ENCODE data around the gene LCE2C.
A peak's percentile ranks its signal among the peaks of the same experiment; 100 is the strongest.
"Not testable (repeated sequence)": the region's sequence is repeated elsewhere in the genome, so short reads cannot be mapped to it uniquely, and the experiment has no call there.

Gene LCE2C

GRCh38 chr1:152674983-152675382, at the start of gene LCE2C:
Gene LCE2C (plus strand): TSS chr1:152675279. CDS start chr1:152676016, 737 bp downstream.
- not testable (repeated sequence) for DNase-seq

- DNase-seq = no peak
These were observed 48.3 kb upstream of the LCE2C start for GRCh38 chr1:152626744-152627143.

GRCh38 chr1:152630596-152630995, 44.5 kb upstream of the LCE2C start:
- DNase-seq = no peak

- DNase-seq = no peak
These were observed 34.7 kb upstream of the LCE2C start for GRCh38 chr1:152640351-152640750.

- no peak for DNase-seq
These were observed 31.1 kb upstream of the LCE2C start for GRCh38 chr1:152643945-152644344.

- DNase-seq = no peak
These were observed 29.9 kb upstream of the LCE2C start for GRCh38 chr1:152645146-152645545.

- DNase-seq = no peak
These were observed 28.4 kb upstream of the LCE2C start for GRCh38 chr1:152646656-152647055.

- peak; percentile 30 for DNase-seq
These were observed 21.0 kb upstream of the LCE2C start for GRCh38 chr1:152654110-152654509.

- DNase-seq = no peak
These were observed 18.6 kb upstream of the LCE2C start for GRCh38 chr1:152656459-152656858.

GRCh38 chr1:152657677-152658076, 17.4 kb upstream of the LCE2C start:
- no peak for DNase-seq

GRCh38 chr1:152658649-152659048, 16.4 kb upstream of the LCE2C start:
- DNase-seq = no peak

GRCh38 chr1:152663098-152663497, 12.0 kb upstream of the LCE2C start, which contains the start of gene LCE2D:
Gene LCE2D (plus strand): TSS chr1:152663380. CDS start chr1:152664106, 726 bp downstream.
- no peak for DNase-seq

GRCh38 chr1:152666171-152666570, 8.9 kb upstream of the LCE2C start:
- DNase-seq = not testable (repeated sequence)

- DNase-seq = no peak
These were observed 7.4 kb upstream of the LCE2C start for GRCh38 chr1:152667648-152668047.

GRCh38 chr1:152673016-152673415, 2.1 kb upstream of the LCE2C start:
- DNase-seq = no peak

- DNase-seq = no peak
These were observed 4.4 kb downstream of the LCE2C start for GRCh38 chr1:152679459-152679858.

GRCh38 chr1:152681616-152682015, 6.5 kb downstream of the LCE2C start:
- no peak for DNase-seq

- DNase-seq = no peak
These were observed 8.8 kb downstream of the LCE2C start for GRCh38 chr1:152683846-152684245.

GRCh38 chr1:152685823-152686222, 10.7 kb downstream of the LCE2C start, which contains the start of gene LCE2B:
Gene LCE2B (plus strand): TSS chr1:152686123. CDS start chr1:152686844, 721 bp downstream.
- DNase-seq = not testable (repeated sequence)

- no peak for DNase-seq
These were observed 22.9 kb downstream of the LCE2C start, which contains the start of gene LCE2A for GRCh38 chr1:152697701-152698600. Gene LCE2A (plus strand): TSS chr1:152698345. CDS start chr1:152698902, 557 bp downstream.

- DNase-seq = no peak
These were observed 24.7 kb downstream of the LCE2C start for GRCh38 chr1:152699746-152700145.

- no peak for DNase-seq
These were observed 32.8 kb downstream of the LCE2C start, which contains the start of gene LCE4A for GRCh38 chr1:152707860-152708259. Gene LCE4A (plus strand): TSS chr1:152708160. CDS start chr1:152709076, 916 bp downstream.

- no peak for DNase-seq
These were observed 43.2 kb downstream of the LCE2C start for GRCh38 chr1:152718238-152718637.

GRCh38 chr1:152725261-152725660, 50.2 kb downstream of the LCE2C start:
- no peak for DNase-seq
